ENCODE data around the gene IGSF3. TPM values are rescaled to one million over a fixed set of nuclear protein-coding genes. Genes with fewer than 3 reads are reported as not detected.

Gene IGSF3
- total and polyA plus RNA-seq, 2 of the 8 experiments (the other 6 are each of a cell fraction or from before 2014, with no cell fraction given) = 30.0 to 32.2 TPM

- H3K79me2 ChIP-seq (ENCODE audit: control insufficient read depth in 1 of 2, insufficient read depth in 2 of 2, low read length in 2 of 2) = peaks cover 4 to 45% of the 10 kb centered on the region in 2 experiments; a peak in 3 of 4 replicates
- no peaks in the 10 kb centered on the region for H3K9me3 ChIP-seq (ENCODE audit: insufficient read depth in 2 of 2, low read depth in 1 of 2, low read length in 1 of 2)
These were observed 3.1 kb downstream of the IGSF3 start for GRCh38 chr1:116664366-116664977.

More at GRCh38 chr1:116664366-116664977, 3.1 kb downstream of the IGSF3 start:
- no peak overlapping the region for H4K8ac ChIP-seq (ENCODE audit: extremely low read depth, insufficient read depth, low read length)
- H3K23ac ChIP-seq (ENCODE audit: insufficient read length) = no peak overlapping the region
- DNase-seq (ENCODE audit: low read depth in 1 of 2, low spot score in 2 of 2) (no peak), FAIRE-seq (no peak)
- no peak overlapping the region for H3K56ac ChIP-seq (replicated peaks; ENCODE audit: insufficient read length, low read depth, low read length)
- no peak overlapping the region for H2BK5ac ChIP-seq (ENCODE audit: low read depth, low read length)
- ChIA-PET POLR2A (ENCODE audit: partially characterized antibody) (no interaction called here), CTCF (ENCODE audit: partially characterized antibody) (interaction anchor here (0.7 to 0.9 kb wide), 2 partner anchors 68 to 90 kb away, joined by 3 read pairs; no protein-coding TSS in a partner anchor)
- H3K4me3 ChIP-seq (ENCODE audit: extremely low read depth in 1 of 4, insufficient read depth in 2 of 4, low read depth in 3 of 4, low read length in 4 of 4) = no peak overlapping the region
- H3K27me3 ChIP-seq (replicated peaks in 1 of 4; ENCODE audit: control insufficient read depth in 3 of 4, extremely low read depth in 1 of 4, insufficient read depth in 3 of 4, low read length in 3 of 4) = peaks cover 0 to 3% (median 0%) of the 10 kb centered on the region in 4 experiments; a peak in 3 of 7 replicates
- H3K4ac ChIP-seq (replicated peaks; ENCODE audit: insufficient read length, low read depth, low read length) = no peak overlapping the region
- H2BK20ac ChIP-seq (ENCODE audit: low read length) = no peak overlapping the region
- no peak overlapping the region for H2AFZ ChIP-seq (ENCODE audit: low read length)
- peak overlapping the region; percentile 0 to 95; a peak in 2 of 4 replicates for H3K4me2 ChIP-seq (ENCODE audit: insufficient read depth in 1 of 2, low read depth in 2 of 2, low read length in 2 of 2)
- H3K36me3 ChIP-seq (ENCODE audit: control insufficient read depth in 2 of 4, insufficient read depth in 4 of 4, low read length in 3 of 4) = peaks cover 0 to 3% (median 0%) of the 10 kb centered on the region in 4 experiments; a peak in 1 of 8 replicates
- H4K20me1 ChIP-seq (replicated peaks in 1 of 2; ENCODE audit: control insufficient read depth in 1 of 2, insufficient read depth in 2 of 2, low read length in 2 of 2) = peaks cover 3 to 22% of the 10 kb centered on the region in 2 experiments
- H3K9ac ChIP-seq (replicated peaks in 1 of 4; ENCODE audit: extremely low read depth in 1 of 4, low read depth in 3 of 4, low read length in 3 of 4) = no peak overlapping the region
- no peak overlapping the region for H2BK15ac ChIP-seq (ENCODE audit: low read length)
- TF ChIP-seq SP1 (IDR thresholded peaks at IDR 0.05; ENCODE audit: low read depth, low read length) (no peak), GABPA (IDR thresholded peaks at IDR 0.05; ENCODE audit: borderline replicate concordance, insufficient read depth, low read length) (no peak), SIN3A (conservative IDR thresholded peaks at IDR 0.05 in 1 of 2, IDR thresholded peaks at IDR 0.05 in 1 of 2; ENCODE audit: low read depth in 1 of 2, low read length in 2 of 2) (no peak), RAD21 (IDR thresholded peaks at IDR 0.05 in 1 of 2, conservative IDR thresholded peaks at IDR 0.05 in 1 of 2; ENCODE audit: low read depth in 2 of 2, low read length in 2 of 2) (no peak), KDM1A (IDR thresholded peaks at IDR 0.05; ENCODE audit: borderline replicate concordance, low read length) (no peak), RXRA (IDR thresholded peaks at IDR 0.05; ENCODE audit: insufficient read depth, low read depth, low read length) (no peak), TAF1 (IDR thresholded peaks at IDR 0.05; ENCODE audit: low read depth, low read length) (no peak), ATF3 (IDR thresholded peaks at IDR 0.05; ENCODE audit: insufficient read depth, low read depth, low read length) (no peak)
- H3K27ac ChIP-seq (ENCODE audit: low read depth, low read length) = no peak overlapping the region
- H4K91ac ChIP-seq (replicated peaks; ENCODE audit: insufficient read length, low read length) = no peak overlapping the region
- no peak overlapping the region for H4K5ac ChIP-seq (ENCODE audit: insufficient read length, low read depth, low read length)
- H3K4me1 ChIP-seq (replicated peaks in 1 of 4; ENCODE audit: control insufficient read depth in 3 of 4, insufficient read depth in 4 of 4, low read length in 3 of 4) = peaks cover 10 to 20% (median 15%) of the 10 kb centered on the region in 4 experiments; a peak in 5 of 7 replicates
- peaks cover 12% of the 10 kb centered on the region for H3K23me2 ChIP-seq (ENCODE audit: low read depth, low read length)
- no peak overlapping the region for H2AK5ac ChIP-seq (ENCODE audit: low read depth, low read length)
- H2BK12ac ChIP-seq (ENCODE audit: low read depth, low read length) = no peak overlapping the region
- no peak overlapping the region for H2BK120ac ChIP-seq (replicated peaks; ENCODE audit: low read depth, low read length)
- H3K14ac ChIP-seq (ENCODE audit: insufficient read length) = no peak overlapping the region
- no peak overlapping the region for H3K18ac ChIP-seq (ENCODE audit: extremely low read depth, low read length)
- H3K79me1 ChIP-seq (ENCODE audit: low read depth, low read length) = peaks cover 7% of the 10 kb centered on the region; the same call in 1 of the 2 replicates
- 84% methylated on average over 5 of the region's 5 CpGs; no CpG with 5 or more reads in 1 of the 2 experiments for WGBS, 2 experiments (ENCODE audit: extremely low coverage in 1 of 2, insufficient coverage in 1 of 2, insufficient read length in 1 of 2, insufficient replicate concordance in 2 of 2, low coverage in 1 of 2, low lambda C conversion rate in 2 of 2, missing lambda C conversion rate in 1 of 2)

All from H1 (cell line).